Effector memory CD4-positive, alpha-beta T cell (primary cell): Measurements from ENCODE around the gene FBLN7.

Experiments used
- DNase-seq, 3 donors: peaks; one replicate each; pipeline ENCODE4 v3.0.0-alpha.2; 2020
- H3K27ac ChIP-seq: 2 replicates; pipeline ENCODE4 v1.7.0; 2013; ENCODE audit warnings: mild to moderate bottlenecking, low read length, moderate library complexity; ENCODE audit not compliant: insufficient read depth, poor library complexity, severe bottlenecking
- H3K27me3 ChIP-seq: replicated peaks from 2 replicates; pipeline ENCODE4 v1.7.0; 2013; ENCODE audit warnings: mild to moderate bottlenecking, low read length; ENCODE audit not compliant: insufficient read depth, control insufficient read depth, poor library complexity, severe bottlenecking
- H3K36me3 ChIP-seq: 2 replicates; pipeline ENCODE4 v1.7.0; 2013; ENCODE audit warnings: mild to moderate bottlenecking, low read length, moderate library complexity; ENCODE audit not compliant: control insufficient read depth, insufficient read depth
- H3K4me1 ChIP-seq: 2 replicates; pipeline ENCODE4 v1.7.0; 2013; ENCODE audit warnings: low read length, mild to moderate bottlenecking; ENCODE audit not compliant: control insufficient read depth, insufficient read depth, poor library complexity, severe bottlenecking
- H3K4me3 ChIP-seq: 2 replicates; pipeline ENCODE4 v1.7.0; 2013; ENCODE audit warnings: low read length, low read depth, mild to moderate bottlenecking; ENCODE audit not compliant: insufficient read depth, poor library complexity, severe bottlenecking
- H3K9me3 ChIP-seq: 2 replicates; pipeline ENCODE4 v1.7.0; 2013; ENCODE audit warnings: mild to moderate bottlenecking, low read length, moderate library complexity; ENCODE audit not compliant: control insufficient read depth

FBLN7 gene

GRCh38 chr2:112181571-112182290 is 43.5 kb downstream of the FBLN7 start:
- Histone ChIP-seq H3K27ac (peak overlapping the region; percentile 92), H3K27me3 (no peaks in the 10 kb centered on the region), H3K9me3 (no peaks in the 10 kb centered on the region), H3K4me3 (peak overlapping the region; percentile 59), H3K36me3 (peaks cover 8% of the 10 kb centered on the region), H3K4me1 (peaks cover 41% of the 10 kb centered on the region)
- DNase-seq: peak; percentile 51 to 61 (median 55)

GRCh38 chr2:112182581-112183034 is 44.4 kb downstream of the FBLN7 start:
- Histone ChIP-seq H3K27me3 (no peaks in the 10 kb centered on the region), H3K4me1 (peaks cover 49% of the 10 kb centered on the region), H3K36me3 (peaks cover 8% of the 10 kb centered on the region), H3K9me3 (no peaks in the 10 kb centered on the region), H3K27ac (peak overlapping the region; percentile 92), H3K4me3 (peak overlapping the region; percentile 59)
- peak in 2 of 3 donors; percentile 18 to 57 for DNase-seq

- Histone ChIP-seq H3K27ac (peak overlapping the region; percentile 92), H3K4me3 (no peak overlapping the region), H3K9me3 (no peaks in the 10 kb centered on the region), H3K36me3 (peaks cover 8% of the 10 kb centered on the region), H3K4me1 (peaks cover 56% of the 10 kb centered on the region), H3K27me3 (no peaks in the 10 kb centered on the region)
- DNase-seq: no peak
Measured at GRCh38 chr2:112183327-112184025, 45.3 kb downstream of the FBLN7 start.

GRCh38 chr2:112184121-112184520 is 45.9 kb downstream of the FBLN7 start:
- Histone ChIP-seq H3K36me3 (peaks cover 8% of the 10 kb centered on the region), H3K4me3 (no peak overlapping the region), H3K27ac (peak overlapping the region; percentile 92), H3K27me3 (no peaks in the 10 kb centered on the region), H3K4me1 (peaks cover 63% of the 10 kb centered on the region), H3K9me3 (no peaks in the 10 kb centered on the region)
- DNase-seq: no peak

- Histone ChIP-seq H3K27ac (peak overlapping the region; percentile 38), H3K9me3 (no peaks in the 10 kb centered on the region), H3K36me3 (peaks cover 8% of the 10 kb centered on the region), H3K4me1 (peaks cover 69% of the 10 kb centered on the region), H3K27me3 (no peaks in the 10 kb centered on the region), H3K4me3 (no peak overlapping the region)
- no peak for DNase-seq
Measured at GRCh38 chr2:112185131-112185530, 46.9 kb downstream of the FBLN7 start.

GRCh38 chr2:112187046-112187715 is 49.0 kb downstream of the FBLN7 start:
- no peak for DNase-seq
- Histone ChIP-seq H3K9me3 (no peaks in the 10 kb centered on the region), H3K4me3 (no peak overlapping the region), H3K4me1 (peaks cover 60% of the 10 kb centered on the region), H3K27me3 (no peaks in the 10 kb centered on the region), H3K36me3 (peaks cover 8% of the 10 kb centered on the region), H3K27ac (peak overlapping the region; percentile 90)

GRCh38 chr2:112187805-112188596 is 49.8 kb downstream of the FBLN7 start:
- Histone ChIP-seq H3K27ac (peak overlapping the region; percentile 90), H3K9me3 (no peaks in the 10 kb centered on the region), H3K4me3 (no peak overlapping the region), H3K36me3 (peaks cover 8% of the 10 kb centered on the region), H3K27me3 (no peaks in the 10 kb centered on the region), H3K4me1 (peaks cover 52% of the 10 kb centered on the region)
- peak; percentile 63 to 71 (median 70) for DNase-seq

GRCh38 chr2:112189001-112189556 is 50.9 kb downstream of the FBLN7 start:
- Histone ChIP-seq H3K9me3 (no peaks in the 10 kb centered on the region), H3K27ac (peak overlapping the region; percentile 90), H3K36me3 (peaks cover 8% of the 10 kb centered on the region), H3K4me3 (no peak overlapping the region), H3K4me1 (peaks cover 44% of the 10 kb centered on the region), H3K27me3 (no peaks in the 10 kb centered on the region)
- no peak for DNase-seq

GRCh38 chr2:112194028-112194427 is 55.8 kb downstream of the FBLN7 start:
- H3K4me3 ChIP-seq: no peak overlapping the region
- no peak overlapping the region for H3K27ac ChIP-seq
- peaks cover 18% of the 10 kb centered on the region for H3K4me1 ChIP-seq
- H3K27me3 ChIP-seq: no peaks in the 10 kb centered on the region
- H3K36me3 ChIP-seq: no peaks in the 10 kb centered on the region
- DNase-seq: no peak
- no peaks in the 10 kb centered on the region for H3K9me3 ChIP-seq
